ENCODE measurements around the gene VMP1. TPM values are rescaled to one million over a fixed set of nuclear protein-coding genes. Genes with fewer than 3 reads are reported as not detected.
A peak's percentile ranks its signal among the peaks of the same experiment; 100 is the strongest.

VMP1 gene
- total and polyA plus RNA-seq, 2 of the 4 experiments (the other 2 are of a cell fraction) = 89.8 to 197 TPM

- Histone ChIP-seq H3K9me1 (ENCODE audit: insufficient read depth, low read length) (peaks cover 11% of the 10 kb centered on the region), H2AFZ (replicated peaks; ENCODE audit: low read length, poor library complexity) (no peak overlapping the region), H2BK120ac (ENCODE audit: low read depth, low read length) (peak overlapping the region; percentile 97), H4K20me1 (ENCODE audit: insufficient read depth, low read length) (peaks cover 34% of the 10 kb centered on the region; the same call in 1 of the 2 replicates), H2BK20ac (ENCODE audit: low read depth, low read length) (peak overlapping the region; percentile 79; the same call in 1 of the 2 replicates), H4K8ac (ENCODE audit: low read depth in 2 of 2, low read length in 2 of 2) (peak overlapping the region; percentile 5 to 95; a peak in 2 of 4 replicates), H4K5ac (ENCODE audit: low read depth, low read length) (peak overlapping the region; percentile 33; the same call in 1 of the 2 replicates), H3K9me3 (ENCODE audit: control insufficient read depth, insufficient read depth, low read length) (no peaks in the 10 kb centered on the region), H2BK5ac (ENCODE audit: low read depth, low read length, poor library complexity, severe bottlenecking) (peak overlapping the region; percentile 79), H3K9ac (ENCODE audit: low read depth, low read length) (no peak overlapping the region), H3K23ac (ENCODE audit: low read depth, low read length) (peak overlapping the region; percentile 0; the same call in 1 of the 2 replicates), H3K36me3 (ENCODE audit: control insufficient read depth, insufficient read depth, low read length) (peaks cover 11% of the 10 kb centered on the region), H2AK9ac (replicated peaks; ENCODE audit: low read depth, low read length, poor library complexity) (no peak overlapping the region), H3K79me1 (ENCODE audit: low read depth in 1 of 2, low read length in 2 of 2) (peaks cover 0 to 6% of the 10 kb centered on the region in 2 experiments; a peak in 1 of 4 replicates), H3K4me2 (ENCODE audit: low read depth, low read length) (peak overlapping the region; percentile 50; the same call in 1 of the 2 replicates), H3K14ac (replicated peaks; ENCODE audit: low read depth, low read length) (peak overlapping the region; percentile 64), H3K4ac (ENCODE audit: low read depth, low read length) (peak overlapping the region; percentile 47), H3K4me3 (ENCODE audit: insufficient read depth, low read depth, low read length) (no peak overlapping the region), H2BK15ac (ENCODE audit: low read depth, low read length) (peak overlapping the region; percentile 43; the same call in 1 of the 3 replicates), H3K4me1 (ENCODE audit: control insufficient read depth, insufficient read depth, low read length) (peaks cover 16% of the 10 kb centered on the region), H2AK5ac (ENCODE audit: low read depth, low read length) (peak overlapping the region; percentile 76; the same call in 1 of the 2 replicates), H3K27me3 (ENCODE audit: control insufficient read depth, insufficient read depth, low read length) (no peaks in the 10 kb centered on the region), H3K27ac (ENCODE audit: insufficient read depth, low read length) (peak overlapping the region; percentile 90; the same call in 1 of the 2 replicates), H3K18ac (ENCODE audit: low read depth, low read length) (peak overlapping the region; percentile 59; the same call in 1 of the 2 replicates), H3K56ac (ENCODE audit: extremely low read depth, insufficient read depth, low read length) (no peak overlapping the region), H4K91ac (ENCODE audit: insufficient read depth, low read depth, low read length) (peak overlapping the region; percentile 67)
- ChIA-PET CTCF (interaction anchor here (0.6 kb wide), 1 partner anchor 99 kb away, joined by 5 read pairs; no protein-coding TSS in a partner anchor), POLR2A (ENCODE audit: unreplicated experiment) (interaction anchor here (0.7 to 2.4 kb wide), 8 partner anchors 8 to 137 kb away, joined by 3 to 22 read pairs (median 6); no protein-coding TSS in a partner anchor)
- dilution Hi-C loops (cut with HindIII; ENCODE audit: low sequenced_read_pairs, unreplicated experiment) = no loop called here
- in situ Hi-C loops (cut with MboI; ENCODE audit: low sequenced_read_pairs) = no loop called here
- TF ChIP-seq POLR2A (IDR thresholded peaks at IDR 0.05; ENCODE audit: low read depth, low read length) = peak; percentile 36
- TF ChIP-seq RCOR1 (IDR thresholded peaks at IDR 0.05; ENCODE audit: insufficient replicate concordance, low read length) = peak; percentile 82
- TF ChIP-seq MXI1 (IDR thresholded peaks at IDR 0.05; ENCODE audit: borderline replicate concordance, low read depth, low read length) = no peak
- TF ChIP-seq MAFK (IDR thresholded peaks at IDR 0.05; ENCODE audit: low read depth, low read length) = no peak
- BruUV-seq (replicated peaks) = no TSS peak
- 0 out of 2 replicates have a peak, but pooled peaks have one; percentile 4 for ATAC-seq (ENCODE audit: low read depth)
- DNase-seq = peak; percentile 89
- no CpG with 5 or more reads among the region's 3 CpGs for WGBS, 2 experiments (ENCODE audit: extremely low coverage in 2 of 2, insufficient read length in 1 of 2)
- intact Hi-C loops (cut with micrococcal nuclease) = no loop called here
Measured at GRCh38 chr17:59845595-59846393, 138.3 kb downstream of the VMP1 start.

Data from IMR-90 (cell line).